Spleen (tissue), 11 donors: ENCODE measurements around the gene TMEM131. TPM values are rescaled to one million over a fixed set of nuclear protein-coding genes. Genes with fewer than 3 reads are reported as not detected.

Experiments used
- DNase-seq: peaks from one replicate; pipeline ENCODE4 v3.0.0-alpha.2; 2020
- H3K27ac ChIP-seq, 8 donors: fragments of 200-600 bp; sonication (generic) in 7 of 8; 1 replicate in 4 of 8; 2 replicates in 4 of 8; pipeline versions ENCODE4 v1.5.0 to v1.8.0; 2016 to 2021; ENCODE audit warnings: inconsistent platforms in 4 of 8, mild to moderate bottlenecking in 4 of 8, moderate library complexity in 1 of 8
- H3K27me3 ChIP-seq, 7 donors: fragments of 200-600 bp; sonication (generic) in 6 of 7; replicated peaks in 1 of 7; 1 replicate in 4 of 7; 2 replicates in 3 of 7; pipeline versions ENCODE4 v1.5.0 to v1.8.0; 2016 to 2021; ENCODE audit warnings: inconsistent platforms in 3 of 7, mild to moderate bottlenecking in 1 of 7
- H3K36me3 ChIP-seq, 6 donors: fragments of 200-600 bp; sonication (generic) in 5 of 6; 1 replicate in 4 of 6; 2 replicates in 2 of 6; pipeline versions ENCODE4 v1.5.0 to v1.8.0; 2016 to 2021; ENCODE audit warnings: inconsistent platforms in 2 of 6
- H3K4me1 ChIP-seq, 6 donors: fragments of 200-600 bp; sonication (generic) in 5 of 6; 1 replicate in 3 of 6; 2 replicates in 3 of 6; pipeline versions ENCODE4 v1.5.0 to v1.8.0; 2016 to 2021; ENCODE audit warnings: inconsistent platforms in 3 of 6
- H3K4me3 ChIP-seq, 8 donors: fragments of 200-600 bp; sonication (generic) in 7 of 8; 1 replicate in 4 of 8; 2 replicates in 4 of 8; pipeline versions ENCODE4 v1.5.0 to v1.8.0; 2016 to 2021; ENCODE audit warnings: inconsistent platforms in 4 of 8, mild to moderate bottlenecking in 4 of 8, moderate library complexity in 2 of 8
- H3K9me3 ChIP-seq, 8 donors: fragments of 200-600 bp; sonication (generic) in 7 of 8; 1 replicate in 4 of 8; 2 replicates in 4 of 8; pipeline versions ENCODE4 v1.5.0 to v1.8.0; 2016 to 2021; ENCODE audit warnings: inconsistent platforms in 4 of 8
- CTCF ChIP-seq, 11 experiments: fragments of 200-600 bp in 7 of 11; fragments of 450-650 bp in 4 of 11; sonication (generic) in 4 of 11; IDR thresholded peaks in 8 of 11; conservative IDR thresholded peaks in 3 of 11; 1 replicate in 7 of 11; 2 replicates in 4 of 11; pipeline versions ENCODE4 v1.4.0 to v1.8.0; 2016 to 2021; ENCODE audit warnings: antibody characterized with exemption in 11 of 11, inconsistent platforms in 4 of 11, mild to moderate bottlenecking in 1 of 11
- POLR2A ChIP-seq, 3 donors: fragments of 450-650 bp; IDR thresholded peaks; one replicate each; pipeline ENCODE4 v1.5.1; 2017; ENCODE audit warnings: antibody characterized with exemption in 3 of 3, mild to moderate bottlenecking in 1 of 3
- POLR2AphosphoS5 ChIP-seq, 3 donors: sonication (generic); formaldehyde crosslinking; IDR thresholded peaks; one replicate each; pipeline ENCODE4 v1.5.1; 2017; ENCODE audit warnings: antibody characterized with exemption in 3 of 3
- WGBS, 5 donors: extraction: QIAGEN DNeasy Blood & Tissue Kit in 3 of 5; methylation state at CpG; one replicate each; pipeline versions ENCODE4 v1.1.5 to v1.1.7; 2013 to 2018; 5-methylcytosine and 5-hydroxymethylcytosine counted together
- intact Hi-C: fragments of 100-400 bp; cut with DNase I; formaldehyde crosslinking; loops from one replicate; pipeline ENCODE4 v1.15.0; 2023; ENCODE audit warnings: low total_unique reads
- polyA plus RNA-seq, 3 donors: library from polyadenylated mRNA; stranded (reverse); fragments of 200-250 nt; gene quantifications; one replicate each; pipeline ENCODE4 v1.2.1, GENCODE V29; 2013
- total RNA-seq, 7 donors: library from RNA; depleted of rRNA in 3 of 7; stranded (reverse); fragments of >200 nt in 3 of 7; fragmentation: NEBNext Ultra II Directional in 4 of 7; extraction: Animal tissue kit (Norgen Biotek cat#: 25700) in 4 of 7; gene quantifications; one replicate each; pipeline versions ENCODE4 v1.1.0 to v1.2.1, GENCODE V29; 2016 to 2021
- donor health status: healthy with polysubstance abuse.
- donor health status: DM: no; HTN: no; CAD: no; lungs with moderate emphysema.
- donor health status: DM: no; HTN: no; CAD: no.
- donor health status: Bipolar disorder and iron deficiency.
- donor health status: healthy.
- donor health status: DM: no; HTN: no; CAD: no.
- donor health status: DM: yes; HTN: yes; CAD: no.

TMEM131 gene
- total and polyA plus RNA-seq, 10 donors, result 9.2 to 74.0 (median 61.6) TPM

DNA sequence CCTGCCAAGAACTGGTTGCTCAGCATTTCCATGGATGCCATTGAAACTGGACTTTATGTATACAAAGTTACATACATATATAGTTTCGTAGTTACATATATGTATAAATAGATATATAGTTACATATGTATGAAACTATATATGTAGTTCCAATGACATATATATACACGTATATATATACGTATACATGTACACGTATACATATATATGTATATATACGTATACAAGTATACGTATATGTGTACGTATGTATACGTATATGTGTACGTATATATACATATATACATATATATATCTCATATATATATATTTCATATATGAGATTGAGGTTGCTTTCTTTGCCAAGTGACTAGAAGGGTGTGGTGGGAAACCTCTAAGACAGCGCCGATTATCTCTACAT, 10.6 kb upstream of the TMEM131 start:
- DNase-seq, result no peak
- 92 to 97% (median 94%) methylated on average over 11 of the region's 11 CpGs for WGBS, 5 donors
- no peak for TF ChIP-seq CTCF (IDR thresholded peaks at IDR 0.05 in 8 of 11, conservative IDR thresholded peaks at IDR 0.05 in 3 of 11)
- TF ChIP-seq POLR2AphosphoS5 (IDR thresholded peaks at IDR 0.05), result no peak
- TF ChIP-seq POLR2A (IDR thresholded peaks at IDR 0.05), result no peak

DNA sequence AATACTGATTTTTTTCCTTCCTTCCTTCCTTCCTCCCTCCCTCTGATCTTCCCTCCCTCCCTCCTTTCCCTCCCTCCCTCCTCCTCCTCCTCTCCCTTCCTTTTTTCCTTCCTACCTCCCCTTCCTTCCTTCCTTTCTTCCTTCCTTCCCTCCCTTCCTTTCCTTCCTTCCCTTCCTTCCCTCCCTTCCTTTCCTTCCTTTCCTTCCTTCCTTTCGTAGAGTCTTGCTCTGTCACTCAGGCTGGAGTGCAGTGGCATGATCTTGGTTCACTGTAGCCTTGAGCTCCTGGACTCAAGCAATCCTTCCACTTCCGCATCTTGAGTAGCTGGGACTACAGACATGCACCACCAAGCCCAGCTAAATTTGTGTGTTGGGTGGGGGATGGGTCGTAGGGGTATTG, 8.9 kb upstream of the TMEM131 start:
- Histone ChIP-seq H3K4me1 (peaks cover 0 to 8% (median 3%) of the 10 kb centered on the region in 6 donors), H3K9me3 (no peaks in the 10 kb centered on the region), H3K4me3 (no peak overlapping the region), H3K27me3 (no peaks in the 10 kb centered on the region), H3K27ac (no peak overlapping the region), H3K36me3 (no peaks in the 10 kb centered on the region)
- 86 to 91% (median 89%) methylated on average over 3 of the region's 3 CpGs for WGBS, 5 donors
- DNase-seq, result no peak
- TF ChIP-seq CTCF (IDR thresholded peaks at IDR 0.05 in 8 of 11, conservative IDR thresholded peaks at IDR 0.05 in 3 of 11) (no peak), POLR2A (IDR thresholded peaks at IDR 0.05) (no peak), POLR2AphosphoS5 (IDR thresholded peaks at IDR 0.05) (no peak)
- intact Hi-C loops, result no loop called here

More for the DNA sequence above, 10.6 kb upstream of the TMEM131 start:
- H3K9me3 ChIP-seq, result no peaks in the 10 kb centered on the region
- no peaks in the 10 kb centered on the region for H3K36me3 ChIP-seq
- intact Hi-C loops, result no loop called here
- H3K4me1 ChIP-seq, result peaks cover 8 to 26% (median 20%) of the 10 kb centered on the region in 6 donors
- no peaks in the 10 kb centered on the region for H3K27me3 ChIP-seq
- H3K4me3 ChIP-seq, result no peak overlapping the region
- H3K27ac ChIP-seq, result no peak overlapping the region

DNA sequence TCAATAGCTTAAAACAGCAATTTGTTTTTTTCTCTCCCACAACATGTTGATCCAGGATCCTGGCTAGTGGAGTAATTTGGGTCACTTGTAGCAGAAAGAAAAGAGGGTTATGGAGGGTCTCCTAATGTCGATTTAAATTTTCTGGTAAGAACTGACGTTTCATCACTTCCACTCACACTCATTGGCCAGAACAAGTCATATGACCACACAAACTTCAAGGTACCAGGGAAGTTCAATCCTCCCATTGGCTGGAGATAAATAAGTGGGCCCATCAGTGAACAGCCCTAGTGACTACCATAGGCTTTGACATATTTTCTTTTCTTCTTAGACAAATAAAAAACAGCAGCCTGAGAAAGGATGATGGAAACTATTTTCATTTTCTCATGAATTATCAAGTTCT, 8.3 kb upstream of the TMEM131 start:
- peaks cover 0 to 2% (median 0%) of the 10 kb centered on the region in 6 donors for H3K4me1 ChIP-seq
- no peaks in the 10 kb centered on the region for H3K36me3 ChIP-seq
- intact Hi-C loops, result no loop called here
- no peak for DNase-seq
- TF ChIP-seq POLR2AphosphoS5 (IDR thresholded peaks at IDR 0.05) (no peak), POLR2A (IDR thresholded peaks at IDR 0.05) (no peak)
- WGBS, 5 donors, result 83 to 96% (median 85%) methylated on average over 2 of the region's 2 CpGs
- H3K4me3 ChIP-seq, result no peak overlapping the region
- H3K27ac ChIP-seq, result no peak overlapping the region
- no peaks in the 10 kb centered on the region for H3K9me3 ChIP-seq
- no peaks in the 10 kb centered on the region for H3K27me3 ChIP-seq

GRCh38 chr2:97999536-97999935, 3.8 kb upstream of the TMEM131 start:
- TF ChIP-seq POLR2A (IDR thresholded peaks at IDR 0.05), result no peak
- no peak for TF ChIP-seq POLR2AphosphoS5 (IDR thresholded peaks at IDR 0.05)
- no peak for TF ChIP-seq CTCF (IDR thresholded peaks at IDR 0.05 in 8 of 11, conservative IDR thresholded peaks at IDR 0.05 in 3 of 11)
- DNase-seq, result no peak
- WGBS, 5 donors, result 89 to 93% (median 93%) methylated on average over 3 of the region's 3 CpGs
- Histone ChIP-seq H3K27ac (no peak overlapping the region), H3K4me3 (no peak overlapping the region), H3K4me1 (peaks cover 4 to 12% (median 11%) of the 10 kb centered on the region in 6 donors), H3K36me3 (no peaks in the 10 kb centered on the region), H3K27me3 (no peaks in the 10 kb centered on the region), H3K9me3 (no peaks in the 10 kb centered on the region)
- intact Hi-C loops, result no loop called here
